ENCODE measurements around the gene DOCK4. TPM values are rescaled to one million over a fixed set of nuclear protein-coding genes. Genes with fewer than 3 reads are reported as not detected.

The DOCK4 gene
- total RNA-seq, 2 experiments from 2014 or later = 0.32 TPM

DNA sequence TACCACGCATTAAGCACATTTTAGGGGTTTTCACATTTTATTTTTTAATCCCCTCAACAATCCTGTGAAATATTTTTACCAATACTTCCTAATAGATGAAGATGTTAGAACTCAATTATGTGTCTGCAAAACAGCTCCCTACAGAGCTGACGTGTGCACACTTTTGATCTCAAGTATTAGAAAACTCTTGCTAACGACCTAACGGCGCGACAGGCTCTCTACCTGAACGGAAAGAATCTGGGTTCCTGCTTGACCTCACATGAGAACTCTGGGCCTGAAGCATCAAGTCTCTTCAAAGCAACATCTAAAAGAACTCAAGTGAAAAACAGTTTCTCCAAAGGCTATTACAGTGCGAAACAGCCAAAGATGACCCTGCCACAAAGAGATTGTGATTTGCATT is 113.9 kb downstream of the DOCK4 start:
- Mint-ChIP-seq H3K27me3 (peaks cover 5% of the 10 kb centered on the region), H3K9me3 (ENCODE audit: low read depth) (no peaks in the 10 kb centered on the region), H3K4me3 (no peak overlapping the region), H3K4me1 (no peaks in the 10 kb centered on the region), H3K36me3 (ENCODE audit: low read depth) (no peaks in the 10 kb centered on the region), H3K27ac (no peak overlapping the region)
- ATAC-seq = no peak
- DNase-seq = no peak
- ChIA-PET POLR2A (no interaction called here), CTCF (no interaction called here)
- intact Hi-C loops (cut with DNase I, micrococcal nuclease) = no loop called here

DNA sequence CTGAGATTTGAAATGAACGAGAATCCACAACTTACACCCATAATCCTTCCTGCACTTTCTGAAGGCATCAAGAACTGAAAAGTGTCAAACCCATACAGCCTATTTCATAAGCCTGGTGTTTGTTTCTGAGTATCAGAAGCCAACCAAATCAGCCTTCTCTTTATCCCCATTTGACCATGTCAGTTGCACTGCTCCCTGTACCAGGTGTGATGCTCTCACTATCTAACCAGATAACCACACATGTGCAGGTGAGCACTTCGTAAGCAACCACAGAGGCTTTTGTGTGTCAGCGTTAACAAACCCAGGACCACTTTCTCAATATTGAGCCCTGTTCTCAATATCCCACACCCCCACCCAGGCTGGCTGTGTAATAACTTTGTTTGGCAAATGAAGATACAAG is 114.4 kb downstream of the DOCK4 start:
- Mint-ChIP-seq H3K36me3 (ENCODE audit: low read depth) (no peaks in the 10 kb centered on the region), H3K4me3 (no peak overlapping the region), H3K9me3 (ENCODE audit: low read depth) (no peaks in the 10 kb centered on the region), H3K27me3 (peaks cover 5% of the 10 kb centered on the region), H3K4me1 (no peaks in the 10 kb centered on the region), H3K27ac (no peak overlapping the region)
- ATAC-seq = no peak
- DNase-seq = no peak
- ChIA-PET CTCF (no interaction called here), POLR2A (no interaction called here)
- intact Hi-C loops (cut with DNase I, micrococcal nuclease) = no loop called here

DNA sequence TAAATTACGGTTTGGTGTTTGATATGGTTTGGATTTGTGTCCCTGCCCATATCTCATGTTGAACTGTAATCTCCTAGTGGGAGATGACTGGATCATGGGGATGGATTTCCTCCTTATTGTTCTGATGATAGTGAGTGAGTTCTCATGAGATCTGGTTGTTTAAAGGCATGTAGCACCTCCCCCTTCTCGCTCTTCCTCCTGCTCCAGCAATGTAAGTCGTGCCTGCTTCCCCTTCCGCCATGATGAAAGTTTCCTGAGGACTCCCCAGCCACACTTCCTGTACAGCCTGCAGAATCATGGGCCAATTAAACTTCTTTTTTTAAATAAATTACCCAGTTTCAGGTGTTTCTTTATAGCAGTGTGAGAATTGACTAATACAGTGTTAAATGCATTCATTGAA is 116.6 kb downstream of the DOCK4 start:
- ATAC-seq = no peak

GRCh38 chr7:112088484-112089016 is 117.6 kb downstream of the DOCK4 start:
- intact Hi-C loops (cut with DNase I, micrococcal nuclease) = loop anchor here in 1 of 2 experiments (10.0 kb wide), 1 partner anchor 334 kb away; no protein-coding TSS in a partner anchor
- Mint-ChIP-seq H3K27ac (no peak overlapping the region), H3K4me1 (no peaks in the 10 kb centered on the region), H3K36me3 (ENCODE audit: low read depth) (no peaks in the 10 kb centered on the region), H3K9me3 (ENCODE audit: low read depth) (no peaks in the 10 kb centered on the region), H3K4me3 (no peak overlapping the region), H3K27me3 (peaks cover 5% of the 10 kb centered on the region)
- ATAC-seq (no peak), DNase-seq (no peak)
- ChIA-PET POLR2A (no interaction called here), CTCF (no interaction called here)

More for the DNA sequence above, 116.6 kb downstream of the DOCK4 start:
- ChIA-PET CTCF (no interaction called here), POLR2A (no interaction called here)
- H3K4me1 Mint-ChIP-seq = no peaks in the 10 kb centered on the region
- H3K4me3 Mint-ChIP-seq = no peak overlapping the region
- H3K27me3 Mint-ChIP-seq = peaks cover 5% of the 10 kb centered on the region
- H3K9me3 Mint-ChIP-seq (ENCODE audit: low read depth) = no peaks in the 10 kb centered on the region
- DNase-seq = no peak
- H3K36me3 Mint-ChIP-seq (ENCODE audit: low read depth) = no peaks in the 10 kb centered on the region
- no peak overlapping the region for H3K27ac Mint-ChIP-seq
- intact Hi-C loops (cut with DNase I, micrococcal nuclease) = loop anchor here in 1 of 2 experiments (10.0 kb wide), 1 partner anchor 335 kb away; no protein-coding TSS in a partner anchor

DNA sequence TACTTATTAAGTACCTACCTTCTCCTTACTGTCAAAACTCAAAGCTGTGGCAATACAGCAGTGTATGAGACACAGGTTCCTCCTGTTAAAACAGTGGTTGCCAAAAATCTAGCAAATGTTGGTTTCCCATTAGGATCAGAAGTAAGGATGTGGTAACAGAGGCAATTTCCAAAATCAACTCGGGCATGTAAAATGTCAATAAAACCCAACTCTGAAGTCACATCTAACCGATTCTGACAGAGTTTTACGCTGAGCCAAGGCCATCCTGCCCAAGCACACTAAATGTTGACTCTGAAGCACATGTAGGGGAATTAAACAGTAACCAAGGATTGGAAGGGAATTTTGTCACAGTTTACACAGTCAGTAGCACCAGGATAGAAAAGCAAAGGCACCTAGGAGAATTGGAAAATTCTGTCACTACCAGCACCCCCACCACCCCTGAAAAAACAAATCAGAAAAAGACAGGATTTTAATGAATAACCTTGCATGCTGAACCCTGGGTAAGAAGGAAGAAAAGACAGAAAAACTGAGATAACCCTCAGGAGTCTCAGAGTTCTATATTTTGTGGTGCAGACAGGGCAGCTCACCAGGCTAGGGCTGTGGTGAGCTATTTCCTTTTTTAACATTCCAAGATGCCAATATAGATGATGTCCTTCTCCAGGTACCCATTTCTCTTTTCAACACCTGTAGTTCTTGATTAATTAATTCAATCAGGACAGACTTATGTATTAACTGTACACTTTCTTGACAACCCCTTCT is 119.5 kb downstream of the DOCK4 start:
- intact Hi-C loops (cut with DNase I, micrococcal nuclease) = loop anchor here in 1 of 2 experiments (10.0 kb wide), 1 partner anchor 332 kb away; no protein-coding TSS in a partner anchor
- H3K4me3 Mint-ChIP-seq = no peak overlapping the region
- ATAC-seq (no peak), DNase-seq (no peak)
- H3K9me3 Mint-ChIP-seq (ENCODE audit: low read depth) = no peaks in the 10 kb centered on the region
- POLR2A ChIA-PET = no interaction called here
- H3K36me3 Mint-ChIP-seq (ENCODE audit: low read depth) = no peaks in the 10 kb centered on the region
- peaks cover 7% of the 10 kb centered on the region for H3K27me3 Mint-ChIP-seq
- H3K4me1 Mint-ChIP-seq = no peaks in the 10 kb centered on the region
- CTCF ChIA-PET = no interaction called here
- H3K27ac Mint-ChIP-seq = no peak overlapping the region

DNA sequence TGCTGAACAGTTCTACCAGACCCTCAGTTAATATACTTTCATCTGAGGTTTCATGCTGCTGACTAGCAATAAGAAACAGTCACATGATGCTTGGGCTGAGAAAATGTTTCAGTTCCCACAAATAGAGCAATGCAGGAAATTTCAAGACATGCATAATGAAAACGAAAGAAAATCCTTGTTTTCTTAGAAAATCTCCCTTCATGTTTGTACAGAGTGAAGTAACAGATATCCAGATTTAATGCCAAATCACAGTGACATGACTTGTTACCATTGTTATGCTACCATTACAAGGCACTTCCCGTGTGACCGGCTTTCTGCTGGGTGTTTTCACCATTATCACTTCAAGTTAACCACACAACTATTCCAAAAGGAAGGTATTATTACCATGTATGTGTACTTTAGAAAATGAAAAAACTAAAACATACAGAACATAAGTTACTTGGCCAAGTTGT is 121.7 kb downstream of the DOCK4 start:
- ATAC-seq (no peak), DNase-seq (no peak)
- Mint-ChIP-seq H3K27me3 (peaks cover 14% of the 10 kb centered on the region), H3K9me3 (ENCODE audit: low read depth) (no peaks in the 10 kb centered on the region), H3K36me3 (ENCODE audit: low read depth) (no peaks in the 10 kb centered on the region), H3K27ac (no peak overlapping the region), H3K4me3 (no peak overlapping the region), H3K4me1 (peaks cover 3% of the 10 kb centered on the region)
- CTCF ChIA-PET = interaction anchor here (0.5 to 0.7 kb wide), 2 partner anchors 181 to 1851 kb away, joined by 3 to 4 read pairs; no protein-coding TSS in a partner anchor
- intact Hi-C loops (cut with DNase I, micrococcal nuclease) = loop anchor here in 1 of 2 experiments (10.0 kb wide), 1 partner anchor 330 kb away; no protein-coding TSS in a partner anchor
- POLR2A ChIA-PET = no interaction called here

GRCh38 chr7:112083776-112084355 is 122.3 kb downstream of the DOCK4 start:
- POLR2A ChIA-PET = no interaction called here
- no peaks in the 10 kb centered on the region for H3K9me3 Mint-ChIP-seq (ENCODE audit: low read depth)
- H3K27me3 Mint-ChIP-seq = peaks cover 15% of the 10 kb centered on the region
- CTCF ChIA-PET = interaction anchor here (0.5 kb wide), 1 partner anchor 182 kb away, joined by 4 read pairs; no protein-coding TSS in a partner anchor
- no peak overlapping the region for H3K27ac Mint-ChIP-seq
- no peaks in the 10 kb centered on the region for H3K36me3 Mint-ChIP-seq (ENCODE audit: low read depth)
- DNase-seq (no peak), ATAC-seq (no peak)
- intact Hi-C loops (cut with DNase I, micrococcal nuclease) = loop anchor here in 1 of 2 experiments (10.0 kb wide), 1 partner anchor 329 kb away; no protein-coding TSS in a partner anchor
- peaks cover 3% of the 10 kb centered on the region for H3K4me1 Mint-ChIP-seq
- no peak overlapping the region for H3K4me3 Mint-ChIP-seq

DNA sequence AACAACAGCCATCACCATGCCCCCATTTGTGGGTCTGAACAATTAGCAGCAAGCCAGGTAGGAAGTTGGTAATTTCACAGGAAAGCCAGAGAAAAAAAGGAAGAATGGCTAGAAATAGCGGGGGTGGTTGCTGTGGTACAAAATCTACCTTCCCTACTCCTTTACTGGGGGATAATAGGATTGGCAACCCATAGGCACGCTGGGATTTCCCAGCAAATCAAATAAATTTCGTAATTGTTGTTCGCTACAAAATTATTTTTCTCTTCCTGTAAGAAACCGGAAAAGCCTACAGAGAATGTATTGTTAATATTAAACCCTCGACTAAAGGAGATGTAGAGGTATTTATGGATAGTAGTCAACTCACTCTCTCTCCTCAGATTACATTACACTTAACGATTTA is 123.9 kb downstream of the DOCK4 start:
- ChIA-PET CTCF (no interaction called here), POLR2A (no interaction called here)
- ATAC-seq = no peak
- Mint-ChIP-seq H3K4me1 (peaks cover 3% of the 10 kb centered on the region), H3K4me3 (no peak overlapping the region), H3K27me3 (peaks cover 18% of the 10 kb centered on the region), H3K9me3 (ENCODE audit: low read depth) (no peaks in the 10 kb centered on the region), H3K36me3 (ENCODE audit: low read depth) (no peaks in the 10 kb centered on the region), H3K27ac (no peak overlapping the region)
- no peak for DNase-seq
- intact Hi-C loops (cut with DNase I, micrococcal nuclease) = loop anchor here in 1 of 2 experiments (10.0 kb wide), 1 partner anchor 328 kb away; no protein-coding TSS in a partner anchor

- Mint-ChIP-seq H3K36me3 (ENCODE audit: low read depth) (no peaks in the 10 kb centered on the region), H3K27me3 (peaks cover 18% of the 10 kb centered on the region), H3K4me3 (no peak overlapping the region), H3K9me3 (ENCODE audit: low read depth) (no peaks in the 10 kb centered on the region), H3K4me1 (peaks cover 3% of the 10 kb centered on the region), H3K27ac (no peak overlapping the region)
- no peak for DNase-seq
- POLR2A ChIA-PET = no interaction called here
- intact Hi-C loops (cut with DNase I, micrococcal nuclease) = loop anchor here in 1 of 2 experiments (10.0 kb wide), 1 partner anchor 327 kb away; no protein-coding TSS in a partner anchor
- no peak for ATAC-seq
- CTCF ChIA-PET = no interaction called here
These were observed 124.4 kb downstream of the DOCK4 start for GRCh38 chr7:112081778-112082177.

GRCh38 chr7:112080978-112081377 is 125.2 kb downstream of the DOCK4 start:
- intact Hi-C loops (cut with DNase I, micrococcal nuclease) = loop anchor here in 1 of 2 experiments (10.0 kb wide), 1 partner anchor 326 kb away; no protein-coding TSS in a partner anchor
- ChIA-PET POLR2A (no interaction called here), CTCF (interaction anchor here (0.6 kb wide), 1 partner anchor 77 kb away, joined by 3 read pairs; no protein-coding TSS in a partner anchor)
- Mint-ChIP-seq H3K4me1 (peaks cover 3% of the 10 kb centered on the region), H3K27ac (no peak overlapping the region), H3K36me3 (ENCODE audit: low read depth) (no peaks in the 10 kb centered on the region), H3K4me3 (no peak overlapping the region), H3K9me3 (ENCODE audit: low read depth) (no peaks in the 10 kb centered on the region), H3K27me3 (peaks cover 18% of the 10 kb centered on the region)
- ATAC-seq = no peak
- DNase-seq = no peak

DNA sequence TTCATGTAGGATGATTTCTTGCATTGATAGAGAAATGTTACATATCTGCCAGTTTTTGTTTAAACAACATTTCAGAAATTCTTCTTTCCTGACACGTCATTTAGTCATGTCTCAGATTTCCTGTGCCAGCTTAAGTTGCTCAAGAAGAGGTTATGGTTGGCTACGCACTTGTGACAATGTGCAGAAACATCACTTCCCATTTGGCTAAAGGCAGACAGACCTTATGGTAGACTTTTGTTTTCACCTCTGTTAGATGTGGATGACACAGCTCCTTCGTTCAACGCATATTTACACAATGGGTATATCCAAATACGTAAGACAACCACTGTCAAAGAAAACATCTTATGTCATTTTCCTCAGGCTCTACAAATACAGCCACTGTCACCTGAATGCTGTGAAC is 125.8 kb downstream of the DOCK4 start:
- Mint-ChIP-seq H3K4me3 (no peak overlapping the region), H3K4me1 (peaks cover 3% of the 10 kb centered on the region), H3K36me3 (ENCODE audit: low read depth) (no peaks in the 10 kb centered on the region), H3K27ac (no peak overlapping the region), H3K9me3 (ENCODE audit: low read depth) (no peaks in the 10 kb centered on the region), H3K27me3 (peaks cover 18% of the 10 kb centered on the region)
- POLR2A ChIA-PET = no interaction called here
- ATAC-seq (no peak), DNase-seq (no peak)
- intact Hi-C loops (cut with DNase I, micrococcal nuclease) = loop anchor here in 1 of 2 experiments (10.0 kb wide), 1 partner anchor 326 kb away; no protein-coding TSS in a partner anchor
- CTCF ChIA-PET = interaction anchor here (0.6 to 1.0 kb wide), 2 partner anchors 14 to 20 kb away, joined by 4 read pairs; no protein-coding TSS in a partner anchor

Data from activated CD4-positive, alpha-beta T cell treated with anti-CD3 and anti-CD28 coated beads for 36 hours (primary cell).